Lower leg skin (tissue), 3 donors: ENCODE measurements around the gene ZFYVE16.

Experiments
- CTCF ChIP-seq, 3 donors: fragments of 450-650 bp; IDR thresholded peaks; one replicate each; pipeline ENCODE4 v1.5.1; 2016; ENCODE audit warnings: antibody characterized with exemption in 3 of 3, mild to moderate bottlenecking in 3 of 3, moderate library complexity in 2 of 3
- POLR2A ChIP-seq, 2 donors: fragments of 450-650 bp; IDR thresholded peaks; one replicate each; pipeline ENCODE4 v1.6.1; 2016 to 2017; ENCODE audit warnings: antibody characterized with exemption in 2 of 2, mild to moderate bottlenecking in 1 of 2, moderate library complexity in 1 of 2

- TF ChIP-seq POLR2A (IDR thresholded peaks at IDR 0.05) (no peak), CTCF (IDR thresholded peaks at IDR 0.05) (no peak)
Observed at GRCh38 chr5:80503641-80504040, 95.8 kb downstream of the ZFYVE16 start.
